BLaER1 treated with 17β-estradiol and CSF1 and Interleukin-3, amounts not matched to agents 10 nM and 100 nM (cell line): ENCODE results near the gene SLC5A4.
"Not testable (repeated sequence)": the region's sequence is repeated elsewhere in the genome, so short reads cannot be mapped to it uniquely, and the experiment has no call there.

Experiments
- H3K27ac ChIP-seq, 11 experiments: shearing (Covaris generic); formaldehyde crosslinking; 2 replicates each; pipeline ENCODE4 v1.8.1; 2022
- H3K27me3 ChIP-seq, 11 experiments: shearing (Covaris generic); formaldehyde crosslinking; 2 replicates each; pipeline ENCODE4 v1.8.1; 2022
- H3K36me3 ChIP-seq, 11 experiments: shearing (Covaris generic); formaldehyde crosslinking; 2 replicates each; pipeline ENCODE4 v1.8.1; 2022
- H3K4me1 ChIP-seq, 10 experiments: shearing (Covaris generic); formaldehyde crosslinking; 2 replicates each; pipeline ENCODE4 v1.8.1; 2022
- H3K4me2 ChIP-seq, 11 experiments: shearing (Covaris generic); formaldehyde crosslinking; 2 replicates each; pipeline ENCODE4 v1.8.1; 2022
- H3K4me3 ChIP-seq, 10 experiments: shearing (Covaris generic); formaldehyde crosslinking; 2 replicates each; pipeline ENCODE4 v1.8.1; 2022
- H3K9ac ChIP-seq, 11 experiments: shearing (Covaris generic); formaldehyde crosslinking; 2 replicates each; pipeline ENCODE4 v1.8.1; 2022
- H3K9me3 ChIP-seq, 11 experiments: shearing (Covaris generic); formaldehyde crosslinking; replicated peaks in 1 of 11; 2 replicates each; pipeline ENCODE4 v1.8.1; 2022
- H4K20me1 ChIP-seq, 11 experiments: shearing (Covaris generic); formaldehyde crosslinking; 2 replicates each; pipeline ENCODE4 v1.8.1; 2022
- Cebpa-rat ChIP-seq, 11 experiments: shearing (Covaris generic); IDR thresholded peaks; 2 replicates each; pipeline ENCODE4 v1.8.1; 2022

SLC5A4 gene

DNA sequence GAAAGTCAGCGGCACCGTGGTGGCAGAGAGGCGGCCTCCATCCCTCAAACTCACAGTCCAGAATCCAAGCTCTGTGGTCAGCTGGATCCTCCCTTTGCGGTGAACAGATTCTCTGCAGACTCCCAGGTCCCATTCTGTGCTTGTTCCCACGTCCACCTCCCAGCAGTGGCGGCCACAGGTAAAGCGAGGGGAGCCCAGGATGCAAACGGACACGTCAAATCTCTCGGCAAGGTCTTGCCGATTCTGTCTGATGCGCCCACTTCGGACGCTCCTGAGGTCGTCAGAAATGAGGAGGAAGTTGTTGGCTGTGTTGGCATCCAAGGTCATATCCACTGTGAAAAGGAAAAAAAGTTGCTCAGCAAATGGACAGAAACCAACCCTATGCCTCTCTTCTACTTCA is 64.1 kb downstream of the SLC5A4 start:
- H3K4me2 ChIP-seq, H3K9ac ChIP-seq, H3K4me1 ChIP-seq, H3K27ac ChIP-seq, H4K20me1 ChIP-seq, H3K27me3 ChIP-seq, H3K4me3 ChIP-seq, H3K36me3 ChIP-seq, H3K9me3 ChIP-seq: not testable (repeated sequence)

- Histone ChIP-seq H4K20me1 (no peaks in the 10 kb centered on the region), H3K36me3 (no peaks in the 10 kb centered on the region), H3K4me2 (no peak overlapping the region), H3K9me3 (no peaks in the 10 kb centered on the region), H3K27ac (no peak overlapping the region), H3K4me3 (no peak overlapping the region), H3K4me1 (no peaks in the 10 kb centered on the region), H3K9ac (no peak overlapping the region), H3K27me3 (no peaks in the 10 kb centered on the region)
- TF ChIP-seq Cebpa-rat (IDR thresholded peaks at IDR 0.05), result no peak
Observed at GRCh38 chr22:32185821-32186220, 69.3 kb downstream of the SLC5A4 start.

DNA sequence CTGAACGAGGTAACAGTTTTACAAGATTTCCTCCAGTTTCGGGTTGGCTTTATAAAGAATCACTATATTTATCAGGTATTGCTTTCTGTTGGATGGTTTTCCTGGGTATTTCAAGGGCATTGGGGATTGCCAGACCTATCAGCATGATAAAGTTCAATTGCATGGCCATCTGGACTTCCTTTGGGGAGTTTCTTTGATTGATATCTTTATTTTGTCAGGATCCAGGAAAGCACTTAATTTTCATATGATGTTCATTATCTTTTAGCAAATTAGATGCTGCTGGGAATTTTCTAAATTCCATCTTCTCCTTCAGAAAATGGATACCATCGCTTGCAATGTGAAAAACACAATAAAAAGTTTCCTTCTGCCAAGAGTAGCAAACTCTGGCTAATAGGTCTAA is 71.5 kb downstream of the SLC5A4 start:
- Histone ChIP-seq H3K4me1 (no peaks in the 10 kb centered on the region), H3K27ac (no peak overlapping the region), H4K20me1 (no peaks in the 10 kb centered on the region), H3K9ac (no peak overlapping the region), H3K36me3 (no peaks in the 10 kb centered on the region), H3K27me3 (no peaks in the 10 kb centered on the region), H3K4me2 (no peak overlapping the region), H3K4me3 (no peak overlapping the region), H3K9me3 (no peaks in the 10 kb centered on the region)
- no peak for TF ChIP-seq Cebpa-rat (IDR thresholded peaks at IDR 0.05)

- no peak for TF ChIP-seq Cebpa-rat (IDR thresholded peaks at IDR 0.05)
- no peak overlapping the region for H3K4me2 ChIP-seq
- H3K9me3 ChIP-seq, result peaks cover 0 to 12% (median 6%) of the 10 kb centered on the region in 11 experiments; a peak in 15 of 22 replicates
- no peaks in the 10 kb centered on the region for H3K4me1 ChIP-seq
- no peak overlapping the region for H3K9ac ChIP-seq
- H3K4me3 ChIP-seq, result no peak overlapping the region
- H3K27ac ChIP-seq, result no peak overlapping the region
- H3K27me3 ChIP-seq, result no peaks in the 10 kb centered on the region
- H4K20me1 ChIP-seq, result no peaks in the 10 kb centered on the region
- H3K36me3 ChIP-seq, result no peaks in the 10 kb centered on the region
Observed at GRCh38 chr22:32181043-32181442, 74.1 kb downstream of the SLC5A4 start.

DNA sequence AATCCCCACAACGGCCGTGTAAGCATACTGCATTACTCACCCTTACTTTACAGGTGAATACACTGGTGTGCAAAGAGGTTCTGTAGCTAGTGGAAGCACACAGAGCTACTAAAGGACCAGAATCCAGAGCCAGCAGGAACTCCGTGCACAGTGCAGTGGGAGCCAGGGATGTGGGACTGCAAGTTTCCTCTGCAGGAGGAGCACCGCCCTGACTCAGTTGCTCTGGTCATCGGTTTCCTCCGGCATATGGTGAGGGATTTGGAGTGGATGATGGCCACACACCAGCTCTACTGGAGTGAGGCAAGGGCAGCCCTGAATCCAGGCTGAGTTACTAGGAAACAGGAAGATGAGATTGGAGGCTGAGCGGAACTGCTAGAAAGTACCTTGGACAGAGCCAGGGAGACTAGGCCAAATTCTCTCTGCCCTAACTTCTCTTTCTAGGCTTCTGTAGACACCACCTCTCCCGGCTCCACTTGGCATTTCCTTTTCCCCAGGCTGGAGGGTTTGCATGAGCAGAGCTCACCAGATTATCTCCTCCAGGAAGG is 77.9 kb downstream of the SLC5A4 start:
- Histone ChIP-seq H4K20me1 (no peaks in the 10 kb centered on the region), H3K4me1 (no peaks in the 10 kb centered on the region), H3K9ac (no peak overlapping the region), H3K9me3 (peaks cover 0 to 17% (median 10%) of the 10 kb centered on the region in 11 experiments; a peak in 15 of 22 replicates), H3K4me3 (no peak overlapping the region), H3K4me2 (no peak overlapping the region), H3K27ac (no peak overlapping the region), H3K36me3 (no peaks in the 10 kb centered on the region), H3K27me3 (no peaks in the 10 kb centered on the region)
- TF ChIP-seq Cebpa-rat (IDR thresholded peaks at IDR 0.05), result no peak

- Histone ChIP-seq H3K27me3 (no peaks in the 10 kb centered on the region), H3K36me3 (no peaks in the 10 kb centered on the region), H3K4me3 (no peak overlapping the region), H3K27ac (no peak overlapping the region), H3K9ac (no peak overlapping the region), H3K4me2 (no peak overlapping the region), H3K4me1 (no peaks in the 10 kb centered on the region), H4K20me1 (no peaks in the 10 kb centered on the region), H3K9me3 (peaks cover 0 to 17% (median 10%) of the 10 kb centered on the region in 11 experiments; a peak in 15 of 22 replicates)
- no peak for TF ChIP-seq Cebpa-rat (IDR thresholded peaks at IDR 0.05)
Observed at GRCh38 chr22:32175683-32176644, 79.2 kb downstream of the SLC5A4 start.

- Histone ChIP-seq H3K36me3 (no peaks in the 10 kb centered on the region), H4K20me1 (no peaks in the 10 kb centered on the region), H3K4me2 (no peak overlapping the region), H3K27ac (no peak overlapping the region), H3K9me3 (peaks cover 0 to 17% (median 10%) of the 10 kb centered on the region in 11 experiments; a peak in 15 of 22 replicates), H3K27me3 (no peaks in the 10 kb centered on the region), H3K4me3 (no peak overlapping the region), H3K9ac (no peak overlapping the region), H3K4me1 (no peaks in the 10 kb centered on the region)
- no peak for TF ChIP-seq Cebpa-rat (IDR thresholded peaks at IDR 0.05)
Observed at GRCh38 chr22:32175115-32175514, 80.0 kb downstream of the SLC5A4 start.
